Measurements from ENCODE around the gene CRNN. TPM values are rescaled to one million over a fixed set of nuclear protein-coding genes. Genes with fewer than 3 reads are reported as not detected.

Gene CRNN
- polyA plus RNA-seq, 2 of the 4 experiments (the other 2 are of a cell fraction) = not detected

GRCh38 chr1:152457561-152457960 is 43.5 kb upstream of the CRNN start:
- no peak overlapping the region for H3K27ac ChIP-seq
- TF ChIP-seq, protein P1, sequence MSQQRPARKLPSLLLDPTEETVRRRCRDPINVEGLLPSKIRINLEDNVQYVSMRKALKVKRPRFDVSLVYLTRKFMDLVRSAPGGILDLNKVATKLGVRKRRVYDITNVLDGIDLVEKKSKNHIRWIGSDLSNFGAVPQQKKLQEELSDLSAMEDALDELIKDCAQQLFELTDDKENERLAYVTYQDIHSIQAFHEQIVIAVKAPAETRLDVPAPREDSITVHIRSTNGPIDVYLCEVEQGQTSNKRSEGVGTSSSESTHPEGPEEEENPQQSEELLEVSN (IDR thresholded peaks at IDR 0.05; ENCODE audit: borderline replicate concordance, low read depth) = no peak
- no peak for TF ChIP-seq MAZ (IDR thresholded peaks at IDR 0.05; ENCODE audit: borderline replicate concordance, low read depth, low read length)
- TF ChIP-seq HOXA7 (CRISPR knock-in tag; IDR thresholded peaks at IDR 0.05) = no peak
- POLR2A ChIA-PET = interaction anchor here (1.6 kb wide), 1 partner anchor 268 kb away, joined by 9 read pairs; no protein-coding TSS in a partner anchor
- H3K4me2 ChIP-seq = no peak overlapping the region
- 16% methylated on average over 2 of the region's 2 CpGs for WGBS (ENCODE audit: missing lambda C conversion rate)
- H3K4me1 ChIP-seq = no peaks in the 10 kb centered on the region
- DNase-seq (ENCODE audit: low read depth in 1 of 2, low spot score in 1 of 2) = no peak
- no peaks in the 10 kb centered on the region for H3K9me3 ChIP-seq
- CTCF ChIA-PET = interaction anchor here (0.7 to 4.5 kb wide), 42 partner anchors 10 to 580 kb away, joined by 3 to 161 read pairs (median 10); partner anchors contain the start of gene HRNR
- ATAC-seq = no peak
- FAIRE-seq = no peak
- no peak overlapping the region for H3K4me3 ChIP-seq

- ChIA-PET POLR2A (no interaction called here), CTCF (interaction anchor here (2.5 to 4.5 kb wide), 6 partner anchors 36 to 320 kb away, joined by 10 to 161 read pairs (median 26); no protein-coding TSS in a partner anchor)
- 0% methylated on average over 1 of the region's 1 CpG for WGBS (ENCODE audit: missing lambda C conversion rate)
- H3K4me3 ChIP-seq = no peak overlapping the region
- DNase-seq (ENCODE audit: low read depth in 1 of 2, low spot score in 1 of 2) (no peak), ATAC-seq (no peak), FAIRE-seq (no peak)
- H3K4me2 ChIP-seq = no peak overlapping the region
- H3K9me3 ChIP-seq = no peaks in the 10 kb centered on the region
- H3K4me1 ChIP-seq = no peaks in the 10 kb centered on the region
- no peak overlapping the region for H3K27ac ChIP-seq
- TF ChIP-seq ZSCAN20 (CRISPR knock-in tag; IDR thresholded peaks at IDR 0.05) = no peak
- TF ChIP-seq GATA3 (IDR thresholded peaks at IDR 0.05; ENCODE audit: borderline replicate concordance) = no peak
- TF ChIP-seq, protein P2, sequence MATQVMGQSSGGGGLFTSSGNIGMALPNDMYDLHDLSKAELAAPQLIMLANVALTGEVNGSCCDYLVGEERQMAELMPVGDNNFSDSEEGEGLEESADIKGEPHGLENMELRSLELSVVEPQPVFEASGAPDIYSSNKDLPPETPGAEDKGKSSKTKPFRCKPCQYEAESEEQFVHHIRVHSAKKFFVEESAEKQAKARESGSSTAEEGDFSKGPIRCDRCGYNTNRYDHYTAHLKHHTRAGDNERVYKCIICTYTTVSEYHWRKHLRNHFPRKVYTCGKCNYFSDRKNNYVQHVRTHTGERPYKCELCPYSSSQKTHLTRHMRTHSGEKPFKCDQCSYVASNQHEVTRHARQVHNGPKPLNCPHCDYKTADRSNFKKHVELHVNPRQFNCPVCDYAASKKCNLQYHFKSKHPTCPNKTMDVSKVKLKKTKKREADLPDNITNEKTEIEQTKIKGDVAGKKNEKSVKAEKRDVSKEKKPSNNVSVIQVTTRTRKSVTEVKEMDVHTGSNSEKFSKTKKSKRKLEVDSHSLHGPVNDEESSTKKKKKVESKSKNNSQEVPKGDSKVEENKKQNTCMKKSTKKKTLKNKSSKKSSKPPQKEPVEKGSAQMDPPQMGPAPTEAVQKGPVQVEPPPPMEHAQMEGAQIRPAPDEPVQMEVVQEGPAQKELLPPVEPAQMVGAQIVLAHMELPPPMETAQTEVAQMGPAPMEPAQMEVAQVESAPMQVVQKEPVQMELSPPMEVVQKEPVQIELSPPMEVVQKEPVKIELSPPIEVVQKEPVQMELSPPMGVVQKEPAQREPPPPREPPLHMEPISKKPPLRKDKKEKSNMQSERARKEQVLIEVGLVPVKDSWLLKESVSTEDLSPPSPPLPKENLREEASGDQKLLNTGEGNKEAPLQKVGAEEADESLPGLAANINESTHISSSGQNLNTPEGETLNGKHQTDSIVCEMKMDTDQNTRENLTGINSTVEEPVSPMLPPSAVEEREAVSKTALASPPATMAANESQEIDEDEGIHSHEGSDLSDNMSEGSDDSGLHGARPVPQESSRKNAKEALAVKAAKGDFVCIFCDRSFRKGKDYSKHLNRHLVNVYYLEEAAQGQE (IDR thresholded peaks at IDR 0.05) = no peak
- TF ChIP-seq ZC3H11A (IDR thresholded peaks at IDR 0.05) = no peak
- no peak for TF ChIP-seq NPAS2 (CRISPR knock-in tag; IDR thresholded peaks at IDR 0.05; ENCODE audit: borderline replicate concordance)
- no peak for TF ChIP-seq USF2 (IDR thresholded peaks at IDR 0.05)
- TF ChIP-seq EHMT2 (IDR thresholded peaks at IDR 0.05; ENCODE audit: low read depth) = no peak
These were observed 43.0 kb upstream of the CRNN start for GRCh38 chr1:152457071-152457470.

DNA sequence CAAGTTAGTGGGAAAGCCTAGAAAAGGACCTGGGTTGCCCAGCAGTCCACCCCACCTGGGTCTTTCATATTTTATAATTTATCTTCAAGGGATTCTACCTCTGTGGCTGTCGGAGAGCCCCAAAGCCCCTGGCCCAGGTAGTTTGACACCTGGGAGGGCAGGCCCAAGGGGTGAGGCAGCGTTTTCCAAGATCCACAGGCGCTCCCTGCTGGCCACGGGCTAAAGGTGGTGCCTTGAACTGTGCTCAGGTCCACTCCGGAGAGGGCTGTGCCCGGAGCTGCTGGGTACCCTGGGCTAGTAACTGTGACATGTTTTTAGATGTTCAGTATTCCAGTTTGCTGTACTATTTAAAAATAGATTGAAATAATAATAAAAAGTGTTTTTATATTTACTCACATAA is 37.2 kb upstream of the CRNN start:
- CTCF ChIA-PET = interaction anchor here (0.7 to 8.0 kb wide), 4 partner anchors 8 to 262 kb away, joined by 3 to 66 read pairs (median 12); no protein-coding TSS in a partner anchor
- WGBS (ENCODE audit: missing lambda C conversion rate) = 44% methylated on average over 6 of the region's 6 CpGs
- H3K4me3 ChIP-seq = no peak overlapping the region
- no peak for TF ChIP-seq MAZ (IDR thresholded peaks at IDR 0.05; ENCODE audit: borderline replicate concordance, low read depth, low read length)
- TF ChIP-seq, protein P2 (IDR thresholded peaks at IDR 0.05) = no peak
- 0 out of 5 replicates have a peak, but pooled peaks of 1 of the 2 experiments have one; percentile 16 for TF ChIP-seq RAD21 (conservative IDR thresholded peaks at IDR 0.05 in 1 of 2, IDR thresholded peaks at IDR 0.05 in 1 of 2)
- FAIRE-seq (no peak), DNase-seq (ENCODE audit: low read depth in 1 of 2, low spot score in 1 of 2) (no peak), ATAC-seq (peak; percentile 70 to 77; a peak in 4 of 6 replicates)
- no peak overlapping the region for H3K27ac ChIP-seq
- H3K4me1 ChIP-seq = no peaks in the 10 kb centered on the region
- POLR2A ChIA-PET = no interaction called here
- H3K4me2 ChIP-seq = no peak overlapping the region
- no peaks in the 10 kb centered on the region for H3K9me3 ChIP-seq

Data from A549 (cell line).